HG03066 (cell line): ENCODE measurements around the gene ZNF397.
"Not testable (repeated sequence)": the region's sequence is repeated elsewhere in the genome, so short reads cannot be mapped to it uniquely, and the experiment has no call there.

ENCODE experiments used
- ATAC-seq: cut with Tn5 transposase; IDR thresholded peaks from one replicate; pipeline ENCODE4 v1.9.1; 2021; ENCODE audit warnings: low read depth; ENCODE audit not compliant: unreplicated experiment

The ZNF397 gene

DNA sequence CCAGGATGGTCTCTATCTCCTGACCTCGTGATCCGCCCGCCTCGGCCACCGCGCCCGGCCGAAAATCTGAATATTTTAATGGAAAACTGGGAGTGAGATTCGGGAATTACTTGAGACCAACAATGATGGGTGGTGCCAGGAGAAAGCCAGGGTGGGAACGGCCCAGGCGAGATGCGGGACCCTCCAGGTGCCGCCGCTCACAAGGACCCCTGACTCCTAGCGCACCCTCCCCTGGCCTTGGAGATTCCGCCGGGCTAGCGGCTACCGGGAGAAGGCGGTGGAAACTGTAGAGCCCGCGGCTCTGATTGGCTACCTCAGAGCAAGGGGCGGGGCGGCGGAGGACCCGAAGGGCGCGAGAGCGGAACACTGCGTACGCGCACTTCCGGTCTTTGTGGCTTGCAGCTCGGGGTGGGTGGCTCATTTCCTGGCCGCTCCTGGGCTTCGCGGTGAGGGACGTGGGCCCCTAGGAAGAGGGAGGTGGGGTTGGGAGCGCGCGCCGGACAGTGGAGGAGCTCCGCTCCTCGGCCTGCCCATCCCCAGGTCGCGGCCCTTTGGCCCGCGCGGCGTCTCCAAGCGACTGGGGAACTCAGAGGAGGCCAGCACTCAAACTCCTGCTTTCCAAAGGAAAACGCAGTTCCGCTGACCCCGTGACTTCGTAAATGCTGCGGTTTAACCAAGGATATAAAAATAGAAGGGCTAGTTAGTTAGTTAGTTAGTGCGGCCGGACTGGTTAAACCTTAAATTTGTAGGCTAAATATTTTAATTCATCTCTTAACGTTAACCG, at the start of gene ZNF397:
TSS of gene ZNF397 (plus strand) at position 371 of the 784 bp plus-strand sequence. CDS start 1,437 bp downstream, outside the sequence.
- ATAC-seq = peak; percentile 98

GRCh38 chr18:35191698-35192025, 49.2 kb upstream of the ZNF397 start:
- ATAC-seq = no peak

GRCh38 chr18:35192415-35192814, 48.4 kb upstream of the ZNF397 start:
- ATAC-seq = no peak

GRCh38 chr18:35193316-35193715, 47.5 kb upstream of the ZNF397 start:
- no peak for ATAC-seq

DNA sequence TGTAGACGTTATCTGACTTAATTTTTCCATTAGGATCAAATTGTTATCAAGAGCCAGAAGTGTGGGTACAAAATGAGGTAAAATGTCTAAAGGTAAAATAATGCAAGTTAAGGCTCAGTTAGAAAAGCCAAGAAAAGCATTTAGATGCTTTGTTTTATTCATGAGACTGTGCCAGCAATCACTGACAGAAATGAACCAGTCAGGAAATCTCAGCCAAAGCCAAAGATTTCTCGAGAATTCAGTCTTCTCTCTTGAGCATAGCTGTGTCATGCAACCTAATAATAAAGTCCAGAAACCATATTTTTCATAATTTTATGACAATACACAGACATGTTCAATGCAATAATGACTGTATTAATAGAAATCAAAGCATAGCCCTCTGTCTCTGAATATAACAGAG, 43.5 kb upstream of the ZNF397 start:
- ATAC-seq = no peak

- no peak for ATAC-seq
These were observed 39.4 kb upstream of the ZNF397 start for GRCh38 chr18:35201256-35201931.

DNA sequence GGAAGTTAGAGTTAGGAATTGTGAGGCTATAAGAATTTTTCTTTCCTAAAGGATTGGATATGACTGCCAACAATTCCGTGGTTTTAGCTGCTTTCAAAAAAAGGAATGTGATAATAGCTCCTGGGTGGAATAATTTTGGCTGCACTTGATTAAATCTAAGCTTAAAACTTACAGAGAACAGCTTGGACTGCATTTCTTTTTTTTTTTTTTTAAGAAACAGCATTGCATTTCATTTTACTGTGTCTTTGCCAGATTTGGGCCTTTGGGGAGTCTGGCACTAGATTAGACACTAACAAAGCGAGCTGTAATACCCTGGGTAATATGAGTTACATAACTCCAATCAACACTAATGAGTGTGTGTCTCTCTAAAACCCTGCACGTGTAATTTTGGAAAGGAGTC, 37.8 kb upstream of the ZNF397 start:
- ATAC-seq = no peak

- no peak for ATAC-seq
These were observed 35.6 kb upstream of the ZNF397 start for GRCh38 chr18:35205199-35205712.

DNA sequence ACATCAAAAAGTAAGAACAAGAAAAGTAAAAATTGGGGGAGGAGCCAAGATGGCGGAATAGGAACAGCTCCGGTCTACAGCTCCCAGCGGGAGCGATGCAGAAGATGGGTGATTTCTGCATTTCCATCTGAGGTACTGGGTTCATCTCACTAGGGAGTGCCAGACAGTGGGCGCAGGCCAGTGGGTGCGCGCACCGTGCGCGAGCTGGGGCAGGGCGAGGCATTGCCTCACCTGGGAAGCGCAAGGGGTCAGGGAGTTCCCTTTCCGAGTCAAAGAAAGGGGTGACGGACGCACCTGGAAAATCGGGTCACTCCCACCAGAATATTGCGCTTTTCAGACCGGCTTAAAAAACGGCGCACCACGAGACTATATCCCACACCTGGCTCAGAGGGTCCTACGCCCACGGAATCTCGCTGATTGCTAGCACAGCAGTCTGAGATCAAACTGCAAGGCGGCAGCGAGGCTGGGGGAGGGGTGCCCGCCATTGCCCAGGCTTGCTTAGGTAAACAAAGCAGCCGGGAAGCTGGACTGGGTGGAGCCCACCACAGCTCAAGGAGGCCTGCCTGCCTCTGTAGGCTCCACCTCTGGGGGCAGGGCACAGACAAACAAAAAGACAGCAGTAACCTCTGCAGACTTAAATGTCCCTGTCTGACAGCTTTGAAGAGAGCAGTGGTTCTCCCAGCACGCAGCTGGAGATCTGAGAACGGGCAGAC, 34.9 kb upstream of the ZNF397 start:
- not testable (repeated sequence) for ATAC-seq

DNA sequence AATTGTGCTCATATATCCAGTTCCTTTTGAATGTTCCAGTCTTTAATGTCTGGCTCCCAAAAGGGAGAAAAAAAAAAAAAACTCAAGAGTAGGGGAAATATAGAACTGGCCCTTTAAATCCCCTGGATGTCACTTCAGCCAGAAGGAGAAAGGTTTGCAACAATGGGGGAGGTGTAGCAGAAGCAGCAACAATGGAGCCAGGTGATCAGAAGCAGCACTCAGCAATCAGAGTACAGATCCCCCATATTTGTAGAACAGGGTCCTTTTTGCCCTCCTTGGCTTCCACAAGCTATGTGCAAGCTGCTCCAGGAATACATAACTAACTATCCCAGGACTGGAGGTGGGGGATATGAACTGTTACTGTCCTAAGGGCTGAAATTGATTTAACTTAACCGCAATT, 25.8 kb upstream of the ZNF397 start:
- ATAC-seq = no peak

- not testable (repeated sequence) for ATAC-seq
These were observed 24.2 kb upstream of the ZNF397 start for GRCh38 chr18:35216611-35217010.

DNA sequence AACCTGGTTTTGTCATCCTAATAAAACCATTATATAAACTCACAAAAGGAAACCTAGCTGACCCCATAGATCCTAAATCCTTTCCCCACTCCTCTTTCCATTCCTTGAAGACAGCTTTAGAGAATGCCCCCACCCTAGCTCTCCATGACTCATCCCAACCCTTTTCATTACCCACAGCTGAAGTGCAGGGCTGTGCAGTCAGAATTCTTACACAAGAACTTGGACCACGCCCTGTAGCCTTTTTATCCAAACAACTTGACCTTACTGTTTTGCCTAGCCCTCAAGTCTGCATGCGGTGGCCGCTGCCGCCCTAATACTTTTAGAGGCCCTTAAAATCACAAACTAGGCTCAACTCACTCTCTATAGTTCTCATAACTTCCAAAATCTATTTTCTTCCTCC, 21.5 kb upstream of the ZNF397 start:
- ATAC-seq = not testable (repeated sequence)

DNA sequence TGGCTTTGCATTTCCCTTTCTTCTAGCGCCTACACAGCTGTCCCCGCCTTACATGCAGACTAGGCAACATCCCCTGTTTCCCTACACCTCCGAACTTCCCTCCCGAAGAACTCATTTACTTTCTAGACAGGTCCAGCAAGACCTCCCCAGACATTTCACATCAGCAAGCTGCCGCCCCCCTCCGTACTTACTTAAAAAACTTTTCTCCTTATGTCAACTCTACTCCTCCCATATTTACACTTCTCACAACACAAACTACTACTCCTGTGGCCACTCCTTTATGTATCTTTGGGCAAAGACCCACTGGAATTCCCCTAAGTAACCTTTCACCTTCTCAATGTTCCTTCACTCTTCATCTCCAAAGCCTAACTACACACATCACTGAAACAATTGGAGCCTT, 20.4 kb upstream of the ZNF397 start:
- ATAC-seq = no peak

GRCh38 chr18:35223797-35224196, 17.0 kb upstream of the ZNF397 start:
- no peak for ATAC-seq

DNA sequence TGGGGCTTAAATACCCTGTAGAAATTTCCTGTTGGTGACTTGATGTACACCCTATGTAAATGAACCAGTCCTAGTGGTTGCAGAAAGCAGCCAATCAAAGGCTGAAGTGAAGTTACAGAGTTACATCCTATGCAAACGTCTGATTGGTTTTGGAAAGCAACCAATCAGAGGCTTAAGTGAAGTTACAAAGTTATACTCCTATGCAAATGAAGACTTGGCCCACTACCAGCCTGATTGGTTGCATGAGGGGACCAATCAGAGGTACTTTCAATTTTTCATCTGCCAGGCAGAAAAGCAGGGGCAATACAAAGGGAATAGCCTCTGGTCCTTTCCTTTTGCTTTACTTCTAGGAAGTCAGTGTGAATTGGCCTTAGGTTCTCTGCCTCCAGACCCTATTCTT, 13.6 kb upstream of the ZNF397 start:
- no peak for ATAC-seq

DNA sequence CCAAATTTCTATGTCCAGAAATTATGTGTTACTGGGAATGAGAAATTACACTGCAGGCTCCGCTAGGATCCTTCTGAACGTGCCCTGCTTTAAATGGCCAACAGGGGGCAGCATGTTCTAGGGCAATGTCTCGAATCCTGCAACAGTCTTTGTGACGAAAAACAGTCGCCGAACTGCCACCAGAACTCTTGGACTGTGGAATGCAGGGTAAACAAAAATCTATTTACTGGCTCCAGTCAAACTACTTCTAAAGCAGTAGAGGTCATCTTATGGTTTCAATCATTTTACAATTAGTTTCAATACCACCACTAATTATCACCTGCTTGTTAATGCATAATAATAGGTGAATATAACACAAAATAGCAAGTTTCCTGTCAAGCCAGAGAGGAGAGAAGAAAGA, 9.8 kb upstream of the ZNF397 start:
- ATAC-seq = peak; percentile 86

- no peak for ATAC-seq
These were observed 4.1 kb upstream of the ZNF397 start for GRCh38 chr18:35236571-35237363.

- no peak for ATAC-seq
These were observed 1.5 kb upstream of the ZNF397 start for GRCh38 chr18:35239314-35239713.

GRCh38 chr18:35241448-35241804, 592 bp downstream of the ZNF397 start:
- no peak for ATAC-seq

DNA sequence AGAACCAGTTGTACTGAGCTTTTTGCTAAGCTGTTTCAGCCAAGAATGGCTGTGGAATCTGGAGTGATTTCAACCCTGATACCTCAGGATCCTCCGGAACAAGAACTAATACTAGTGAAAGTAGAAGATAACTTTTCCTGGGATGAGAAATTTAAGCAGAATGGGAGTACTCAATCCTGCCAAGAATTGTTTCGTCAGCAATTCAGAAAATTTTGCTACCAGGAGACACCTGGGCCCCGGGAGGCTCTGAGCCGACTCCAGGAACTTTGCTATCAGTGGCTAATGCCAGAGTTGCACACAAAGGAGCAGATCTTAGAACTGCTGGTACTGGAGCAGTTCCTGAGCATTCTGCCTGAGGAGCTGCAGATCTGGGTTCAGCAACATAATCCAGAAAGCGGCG, 1.6 kb downstream of the ZNF397 start:
- no peak for ATAC-seq

GRCh38 chr18:35244671-35245070, 3.8 kb downstream of the ZNF397 start:
- no peak for ATAC-seq
